Skeletal muscle tissue (tissue), 4 donors: Measurements from ENCODE around the gene UCK1. TPM values are rescaled to one million over a fixed set of nuclear protein-coding genes. Genes with fewer than 3 reads are reported as not detected.

Experiments
- H3K27ac ChIP-seq: one replicate; pipeline ENCODE4 v1.7.0; 2013; ENCODE audit warnings: mild to moderate bottlenecking, low read depth, low read length, inconsistent platforms
- H3K27me3 ChIP-seq, 3 donors: one replicate each; pipeline ENCODE4 v1.7.0; 2013; ENCODE audit warnings: low read length in 3 of 3; ENCODE audit not compliant: control insufficient read depth in 3 of 3, insufficient read depth in 3 of 3
- H3K36me3 ChIP-seq, 3 donors: one replicate each; pipeline ENCODE4 v1.7.0; 2013; ENCODE audit warnings: low read length in 3 of 3; ENCODE audit not compliant: control insufficient read depth in 3 of 3, insufficient read depth in 3 of 3
- H3K4me1 ChIP-seq, 3 donors: one replicate each; pipeline ENCODE4 v1.7.0; 2013; ENCODE audit warnings: low read length in 3 of 3, mild to moderate bottlenecking in 3 of 3; ENCODE audit not compliant: control insufficient read depth in 3 of 3, insufficient read depth in 3 of 3
- H3K4me3 ChIP-seq, 3 donors: one replicate each; pipeline ENCODE4 v1.7.0; 2013; ENCODE audit warnings: low read length in 3 of 3
- H3K9ac ChIP-seq, 3 donors: one replicate each; pipeline ENCODE4 v1.7.0; 2013; ENCODE audit warnings: low read length in 3 of 3, mild to moderate bottlenecking in 3 of 3, moderate library complexity in 2 of 3, low read depth in 1 of 3
- H3K9me3 ChIP-seq, 3 donors: one replicate each; pipeline ENCODE4 v1.7.0; 2013; ENCODE audit warnings: low read length in 3 of 3; ENCODE audit not compliant: control insufficient read depth in 3 of 3
- total RNA-seq: library from RNA; depleted of rRNA; stranded (reverse); fragments of >200 nt; gene quantifications from one replicate; pipeline ENCODE4 v1.2.3, GENCODE V29; 2014
- donor health status: Osteomylitis.

Gene UCK1
- total RNA-seq, 1 donor from 2014 or later = 9.4 TPM

DNA sequence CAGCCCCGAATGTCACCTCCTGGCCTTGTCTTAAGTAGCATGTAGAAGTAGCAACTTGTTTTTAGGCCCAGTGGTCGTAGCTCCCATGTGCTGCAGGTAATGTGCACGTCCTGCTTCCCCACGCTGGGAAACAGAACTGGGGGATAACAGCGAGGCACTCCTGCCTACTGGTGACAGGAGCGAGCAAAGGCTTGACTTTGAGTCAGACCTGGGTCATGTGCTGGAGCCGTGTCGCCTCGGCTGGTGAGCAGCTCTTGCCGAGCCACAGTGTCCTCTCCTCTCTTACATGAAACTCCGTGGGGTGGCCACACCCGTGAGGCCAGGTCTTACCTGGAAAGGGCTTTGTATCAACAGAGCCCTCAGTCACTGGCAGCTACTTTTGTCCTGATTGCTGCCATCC lies 45.9 kb downstream of the UCK1 start:
- H3K27me3 ChIP-seq = no peaks in the 10 kb centered on the region
- H3K36me3 ChIP-seq = peaks cover 84 to 91% (median 88%) of the 10 kb centered on the region in 3 donors
- peak overlapping the region in 1 of 3 donors; percentile 16 for H3K9ac ChIP-seq
- H3K27ac ChIP-seq = no peak overlapping the region
- no peaks in the 10 kb centered on the region for H3K9me3 ChIP-seq
- H3K4me3 ChIP-seq = no peak overlapping the region
- H3K4me1 ChIP-seq = peaks cover 19 to 39% (median 33%) of the 10 kb centered on the region in 3 donors

DNA sequence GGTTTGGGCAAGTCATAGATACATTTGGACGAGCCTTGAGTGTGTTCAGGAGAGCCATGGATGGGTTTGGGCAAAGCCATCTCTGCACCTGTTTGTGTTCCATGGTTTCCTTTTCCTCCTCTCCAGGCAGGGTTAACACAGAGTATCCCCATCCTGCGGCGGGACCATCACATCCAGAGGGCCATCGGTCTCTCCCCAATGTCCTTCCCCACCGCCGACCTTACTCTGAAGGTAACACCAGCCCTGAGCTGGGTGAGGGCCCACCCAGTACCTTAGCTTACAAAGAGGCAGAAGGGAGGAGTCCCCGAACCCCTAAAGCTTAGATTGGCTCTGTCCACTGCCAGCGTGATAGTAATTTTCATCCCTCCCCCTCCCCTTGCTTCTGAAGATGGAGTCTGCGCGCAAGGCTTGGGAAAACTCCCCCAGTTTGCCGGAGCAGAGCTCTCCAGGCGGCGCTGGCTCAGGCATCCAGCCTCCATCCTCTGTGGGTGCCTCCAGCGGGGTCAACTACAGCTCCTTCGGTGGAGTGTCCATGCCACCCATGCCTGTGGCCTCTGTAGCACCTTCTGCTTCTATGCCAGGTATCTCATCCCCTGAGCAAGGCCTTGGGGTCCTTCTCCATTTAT lies 46.4 kb downstream of the UCK1 start:
- Histone ChIP-seq H3K36me3 (peaks cover 79 to 89% (median 88%) of the 10 kb centered on the region in 3 donors), H3K4me3 (no peak overlapping the region), H3K27me3 (no peaks in the 10 kb centered on the region), H3K9me3 (no peaks in the 10 kb centered on the region), H3K27ac (peak overlapping the region; percentile 12), H3K9ac (peak overlapping the region in 1 of 3 donors; percentile 73), H3K4me1 (peaks cover 19 to 43% (median 33%) of the 10 kb centered on the region in 3 donors)

DNA sequence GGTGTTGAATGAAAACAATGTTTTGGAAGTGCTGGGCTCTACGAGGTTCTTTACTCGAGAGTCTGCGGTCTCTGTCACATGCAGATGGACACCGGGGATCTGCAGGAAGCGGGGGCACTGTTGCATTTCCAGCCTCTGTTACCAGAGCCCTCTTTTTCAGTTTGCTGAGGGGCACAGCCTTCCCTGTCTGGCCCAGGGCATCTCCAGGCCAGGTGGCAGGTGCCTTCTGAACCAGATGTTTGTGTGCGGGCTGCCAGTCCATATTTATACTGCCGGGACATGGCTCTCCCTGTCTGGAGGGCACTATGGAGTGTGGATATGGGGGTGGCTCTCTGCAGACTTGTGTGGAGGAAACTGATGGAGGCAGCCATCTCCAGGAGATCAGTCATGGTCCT lies 47.0 kb downstream of the UCK1 start:
- H3K9me3 ChIP-seq = no peaks in the 10 kb centered on the region
- H3K36me3 ChIP-seq = peaks cover 80 to 90% (median 89%) of the 10 kb centered on the region in 3 donors
- peak overlapping the region in 1 of 3 donors; percentile 73 for H3K9ac ChIP-seq
- peak overlapping the region in 1 of 3 donors; percentile 29 for H3K4me3 ChIP-seq
- peak overlapping the region; percentile 78 for H3K27ac ChIP-seq
- H3K4me1 ChIP-seq = peaks cover 19 to 43% (median 33%) of the 10 kb centered on the region in 3 donors
- no peaks in the 10 kb centered on the region for H3K27me3 ChIP-seq

DNA sequence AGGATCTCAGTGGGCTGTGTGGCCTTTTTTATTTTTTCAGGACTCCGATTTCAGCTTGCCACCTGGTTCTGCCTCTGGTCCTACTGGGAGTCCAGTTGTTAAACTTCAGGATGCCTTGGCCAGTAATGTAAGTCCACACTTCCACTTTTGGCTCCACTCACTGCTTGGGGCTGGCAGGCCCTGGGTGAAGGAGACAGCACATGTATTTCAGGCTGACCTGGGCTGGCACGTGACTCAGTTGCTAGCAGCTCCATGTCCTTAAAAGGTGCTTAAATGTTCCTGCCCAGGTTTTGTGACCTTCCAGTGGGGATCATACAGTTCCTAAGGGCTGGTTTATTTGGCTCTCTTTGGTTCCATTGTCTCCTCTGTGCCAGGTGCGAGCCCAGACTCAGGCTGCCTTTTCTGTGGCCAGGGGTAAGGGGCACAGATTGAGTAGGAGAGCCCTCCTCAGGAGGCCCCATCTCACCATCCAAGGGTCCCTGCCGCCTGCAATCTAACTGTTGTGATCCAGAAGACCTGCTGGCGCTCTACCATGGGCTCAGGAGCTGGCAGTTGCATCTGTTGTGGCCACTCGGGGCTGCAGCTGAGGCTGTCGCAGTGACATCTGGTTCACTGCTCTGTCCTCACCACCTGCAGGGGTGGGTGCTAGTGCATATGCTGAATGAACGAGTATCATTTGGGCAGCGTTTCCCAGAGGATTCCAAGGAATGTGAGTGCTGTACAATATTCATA lies 47.6 kb downstream of the UCK1 start:
- H3K4me3 ChIP-seq = peak overlapping the region in 1 of 3 donors; percentile 29
- no peaks in the 10 kb centered on the region for H3K9me3 ChIP-seq
- peak overlapping the region in 1 of 3 donors; percentile 73 for H3K9ac ChIP-seq
- peak overlapping the region; percentile 78 for H3K27ac ChIP-seq
- H3K27me3 ChIP-seq = no peaks in the 10 kb centered on the region
- H3K36me3 ChIP-seq = peaks cover 80 to 91% (median 89%) of the 10 kb centered on the region in 3 donors
- peaks cover 19 to 43% (median 33%) of the 10 kb centered on the region in 3 donors for H3K4me1 ChIP-seq

DNA sequence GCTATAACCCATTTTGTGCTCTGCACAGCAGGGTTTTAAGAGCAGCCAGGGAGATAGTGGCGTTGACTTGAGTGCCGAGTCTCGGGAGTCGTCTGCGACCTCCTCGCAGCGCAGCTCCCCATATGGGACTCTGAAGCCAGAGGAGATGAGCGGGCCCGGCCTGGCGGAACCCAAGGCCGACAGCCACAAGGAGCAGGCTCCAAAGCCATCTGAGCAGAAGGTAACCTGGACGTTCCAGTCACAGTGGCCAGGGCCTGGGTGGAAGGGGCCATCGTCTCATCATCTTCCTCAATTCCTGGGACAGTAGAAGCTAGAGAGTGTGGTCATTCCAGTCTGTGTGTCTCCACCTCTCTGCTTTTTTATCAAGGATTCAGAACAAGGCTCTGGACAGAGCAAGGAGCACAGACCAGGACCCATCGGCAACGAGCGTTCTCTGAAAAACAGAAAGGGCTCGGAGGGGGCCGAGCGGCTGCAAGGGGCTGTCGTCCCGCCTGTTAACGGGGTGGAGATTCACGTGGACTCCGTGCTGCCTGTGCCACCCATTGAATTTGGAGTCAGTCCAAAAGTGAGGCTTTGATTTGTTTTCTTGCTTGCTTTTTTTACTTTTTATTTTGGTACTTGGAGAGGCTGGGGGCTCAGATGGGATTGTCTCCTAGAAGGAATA lies 48.6 kb downstream of the UCK1 start:
- H3K9me3 ChIP-seq = no peaks in the 10 kb centered on the region
- H3K9ac ChIP-seq = peak overlapping the region in 1 of 3 donors; percentile 73
- no peak overlapping the region for H3K4me3 ChIP-seq
- peak overlapping the region; percentile 78 for H3K27ac ChIP-seq
- peaks cover 19 to 47% (median 38%) of the 10 kb centered on the region in 3 donors for H3K4me1 ChIP-seq
- H3K27me3 ChIP-seq = no peaks in the 10 kb centered on the region
- peaks cover 78 to 90% (median 90%) of the 10 kb centered on the region in 3 donors for H3K36me3 ChIP-seq

DNA sequence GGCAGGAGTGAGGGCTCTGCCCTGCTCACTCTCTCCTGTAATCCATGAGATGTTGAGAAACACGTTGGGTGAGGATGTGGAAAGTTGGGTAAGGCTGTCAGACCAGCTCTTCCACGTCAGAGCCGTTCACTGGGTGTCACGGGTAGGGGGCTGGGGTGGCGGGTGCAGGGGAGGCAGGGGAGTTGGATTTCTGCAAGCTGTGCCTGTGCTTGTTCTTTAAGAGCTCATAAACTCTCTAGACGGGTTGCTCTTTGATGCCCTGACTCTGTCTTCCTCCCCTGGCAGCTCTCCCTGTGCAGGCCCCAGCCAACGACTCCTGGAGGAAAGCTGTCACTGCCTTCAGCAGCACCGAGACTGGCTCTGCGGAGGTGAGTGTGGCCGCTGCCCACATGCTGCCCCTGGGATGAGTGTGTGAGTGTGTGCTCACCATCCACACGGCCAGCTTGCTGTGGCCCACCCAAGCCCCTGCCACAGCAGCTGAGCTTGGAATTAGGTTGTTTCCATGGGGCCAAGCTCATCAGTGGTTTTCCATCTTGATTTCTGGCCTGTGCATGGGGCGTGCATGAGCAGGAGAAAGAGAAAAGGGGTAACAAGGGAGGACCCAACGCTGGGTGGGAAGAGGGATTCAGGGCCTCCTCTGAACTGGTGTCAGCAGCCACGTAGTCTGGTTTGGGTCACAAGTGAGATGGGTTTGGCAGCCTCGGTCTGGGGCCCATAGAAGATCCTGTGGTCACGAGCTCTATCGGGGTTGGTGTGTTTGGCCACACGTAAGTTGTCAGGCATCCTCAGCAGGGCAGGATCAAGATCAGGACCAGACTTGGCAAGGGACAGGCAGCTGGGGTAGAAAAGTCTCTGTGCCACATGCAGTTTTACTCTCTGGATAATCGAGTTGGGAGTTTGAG lies 49.4 kb downstream of the UCK1 start:
- H3K36me3 ChIP-seq = peaks cover 79 to 90% (median 90%) of the 10 kb centered on the region in 3 donors
- H3K4me3 ChIP-seq = no peak overlapping the region
- H3K9me3 ChIP-seq = no peaks in the 10 kb centered on the region
- no peaks in the 10 kb centered on the region for H3K27me3 ChIP-seq
- no peak overlapping the region for H3K27ac ChIP-seq
- peak overlapping the region in 1 of 3 donors; percentile 25 for H3K9ac ChIP-seq
- H3K4me1 ChIP-seq = peaks cover 23 to 53% (median 45%) of the 10 kb centered on the region in 3 donors

DNA sequence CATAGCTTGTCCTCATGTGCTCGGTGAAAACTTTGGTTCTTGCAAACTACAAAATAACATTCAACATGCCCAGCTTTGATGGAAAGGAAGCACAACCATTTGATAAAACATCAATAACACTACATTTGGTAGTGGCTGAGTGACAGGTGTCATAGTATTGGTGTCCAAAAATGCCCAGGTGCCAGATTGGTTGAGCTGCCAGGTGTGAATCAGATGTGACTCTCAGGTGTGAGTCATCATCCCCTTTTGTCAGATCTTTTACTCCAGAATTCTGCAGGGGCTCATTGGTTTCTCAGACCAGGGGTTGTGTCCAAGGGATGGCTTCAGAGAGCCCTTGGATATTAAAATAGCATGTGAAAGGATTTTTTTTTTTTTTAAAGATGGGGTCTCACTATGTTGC lies 50.8 kb downstream of the UCK1 start:
- Histone ChIP-seq H3K36me3 (peaks cover 77 to 88% (median 86%) of the 10 kb centered on the region in 3 donors), H3K4me1 (peaks cover 28 to 57% (median 51%) of the 10 kb centered on the region in 3 donors), H3K9ac (no peak overlapping the region), H3K27me3 (no peaks in the 10 kb centered on the region), H3K4me3 (no peak overlapping the region), H3K9me3 (no peaks in the 10 kb centered on the region), H3K27ac (no peak overlapping the region)

DNA sequence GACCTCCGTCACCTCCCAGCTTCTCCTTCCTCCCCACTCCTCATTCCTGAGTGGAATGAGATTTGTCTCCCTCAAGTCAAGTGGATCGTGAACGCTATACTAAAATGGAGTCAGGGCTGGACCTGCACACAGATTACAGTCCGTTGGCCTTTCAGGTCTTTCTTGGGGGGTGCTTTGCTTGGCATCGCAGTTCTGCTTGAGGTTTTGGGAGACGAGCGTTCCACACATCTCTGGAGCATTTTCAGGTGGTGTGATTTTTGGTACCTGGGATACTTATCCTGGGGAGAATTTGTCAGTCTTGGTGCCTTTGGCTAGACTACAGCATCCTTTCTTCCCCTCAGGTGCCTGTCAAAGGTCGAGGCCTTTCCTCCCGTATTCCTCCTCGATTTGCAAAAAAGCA lies 52.2 kb downstream of the UCK1 start:
- Histone ChIP-seq H3K36me3 (peaks cover 75 to 86% (median 84%) of the 10 kb centered on the region in 3 donors), H3K27ac (no peak overlapping the region), H3K27me3 (no peaks in the 10 kb centered on the region), H3K4me1 (peaks cover 21 to 46% (median 41%) of the 10 kb centered on the region in 3 donors), H3K9ac (no peak overlapping the region), H3K4me3 (no peak overlapping the region), H3K9me3 (no peaks in the 10 kb centered on the region)

DNA sequence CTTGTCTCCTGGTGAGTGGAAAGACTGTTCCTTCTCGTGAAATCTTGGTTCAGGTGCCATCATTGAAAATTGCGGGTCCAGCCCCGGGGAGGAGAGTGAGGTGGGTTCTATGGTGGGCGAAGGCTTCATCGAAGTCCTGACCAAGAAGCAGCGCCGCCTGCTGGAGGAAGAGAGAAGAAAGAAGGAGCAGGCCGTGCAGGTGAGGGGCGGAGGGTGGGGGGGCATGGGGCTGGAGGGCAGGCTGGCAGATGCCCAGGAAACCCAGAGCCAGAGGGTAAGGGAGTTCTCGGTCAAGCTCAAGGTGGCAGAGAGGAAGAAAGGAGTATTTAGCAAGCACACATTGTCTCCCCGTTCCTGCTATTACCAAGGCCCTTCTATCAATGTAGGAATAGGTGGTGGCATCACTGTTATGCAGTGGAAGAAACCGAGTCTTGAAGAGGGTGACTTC lies 52.6 kb downstream of the UCK1 start:
- no peak overlapping the region for H3K9ac ChIP-seq
- peaks cover 17 to 42% (median 36%) of the 10 kb centered on the region in 3 donors for H3K4me1 ChIP-seq
- H3K27ac ChIP-seq = no peak overlapping the region
- H3K36me3 ChIP-seq = peaks cover 75 to 86% (median 84%) of the 10 kb centered on the region in 3 donors
- H3K4me3 ChIP-seq = no peak overlapping the region
- no peaks in the 10 kb centered on the region for H3K27me3 ChIP-seq
- H3K9me3 ChIP-seq = no peaks in the 10 kb centered on the region
